Measurements from ENCODE around the gene KLHL3.

Gene KLHL3

GRCh38 chr5:137705106-137705505 is 30.8 kb downstream of the KLHL3 start:
- no peak for DNase-seq

- DNase-seq: no peak
Measured at GRCh38 chr5:137703565-137703964, 32.3 kb downstream of the KLHL3 start.

- no peak for DNase-seq
Measured at GRCh38 chr5:137700282-137700680, 35.6 kb downstream of the KLHL3 start.

- DNase-seq: no peak
Measured at GRCh38 chr5:137699336-137700281, 36.3 kb downstream of the KLHL3 start.

GRCh38 chr5:137696481-137696880 is 39.4 kb downstream of the KLHL3 start:
- DNase-seq: peak; percentile 8

GRCh38 chr5:137695651-137696428 is 40.0 kb downstream of the KLHL3 start:
- DNase-seq: no peak

- DNase-seq: no peak
Measured at GRCh38 chr5:137693951-137694721, 41.8 kb downstream of the KLHL3 start.

GRCh38 chr5:137693307-137693950 is 42.5 kb downstream of the KLHL3 start:
- no peak for DNase-seq

- DNase-seq: no peak
Measured at GRCh38 chr5:137689306-137689705, 46.6 kb downstream of the KLHL3 start.

GRCh38 chr5:137688210-137688840 is 47.6 kb downstream of the KLHL3 start:
- no peak for DNase-seq

- no peak for DNase-seq
Measured at GRCh38 chr5:137684761-137685160, 51.1 kb downstream of the KLHL3 start.

- no peak for DNase-seq
Measured at GRCh38 chr5:137681191-137681590, 54.7 kb downstream of the KLHL3 start.

- no peak for DNase-seq
Measured at GRCh38 chr5:137679910-137680309, 56.0 kb downstream of the KLHL3 start.

GRCh38 chr5:137679195-137679594 is 56.7 kb downstream of the KLHL3 start:
- DNase-seq: no peak

- no peak for DNase-seq
Measured at GRCh38 chr5:137672881-137673280, 63.0 kb downstream of the KLHL3 start.

GRCh38 chr5:137672001-137672400 is 63.9 kb downstream of the KLHL3 start:
- DNase-seq: no peak

GRCh38 chr5:137669811-137670210 is 66.1 kb downstream of the KLHL3 start:
- DNase-seq: no peak

- peak; percentile 74 for DNase-seq
Measured at GRCh38 chr5:137668637-137669036, 67.3 kb downstream of the KLHL3 start.

GRCh38 chr5:137667341-137667740 is 68.5 kb downstream of the KLHL3 start:
- no peak for DNase-seq

GRCh38 chr5:137666901-137667300 is 69.0 kb downstream of the KLHL3 start:
- DNase-seq: no peak

GRCh38 chr5:137666461-137666850 is 69.4 kb downstream of the KLHL3 start:
- no peak for DNase-seq

All from kidney glomerular epithelial cell (primary cell).